Neuron (in vitro differentiated cells): ENCODE data around the gene CERCAM.

ENCODE experiments used
- H2AFZ ChIP-seq: one replicate; pipeline ENCODE4 v1.6.1; 2013; ENCODE audit warnings: low read depth, mild to moderate bottlenecking, inconsistent platforms, low read length, moderate library complexity
- H3K27me3 ChIP-seq: one replicate; pipeline ENCODE4 v1.6.1; 2013; ENCODE audit warnings: low read length; ENCODE audit not compliant: insufficient read depth
- H3K36me3 ChIP-seq: one replicate; pipeline ENCODE4 v1.6.1; 2013; ENCODE audit warnings: low read length; ENCODE audit not compliant: insufficient read depth
- H3K4me1 ChIP-seq: one replicate; pipeline ENCODE4 v1.6.1; 2013; ENCODE audit warnings: low read length; ENCODE audit not compliant: insufficient read depth
- H3K4me3 ChIP-seq: 2 replicates; pipeline ENCODE4 v1.5.1; 2013; ENCODE audit warnings: mild to moderate bottlenecking, low read length, moderate library complexity
- H3K9me3 ChIP-seq: one replicate; pipeline ENCODE4 v1.6.1; 2013; ENCODE audit warnings: low read length

CERCAM gene

DNA sequence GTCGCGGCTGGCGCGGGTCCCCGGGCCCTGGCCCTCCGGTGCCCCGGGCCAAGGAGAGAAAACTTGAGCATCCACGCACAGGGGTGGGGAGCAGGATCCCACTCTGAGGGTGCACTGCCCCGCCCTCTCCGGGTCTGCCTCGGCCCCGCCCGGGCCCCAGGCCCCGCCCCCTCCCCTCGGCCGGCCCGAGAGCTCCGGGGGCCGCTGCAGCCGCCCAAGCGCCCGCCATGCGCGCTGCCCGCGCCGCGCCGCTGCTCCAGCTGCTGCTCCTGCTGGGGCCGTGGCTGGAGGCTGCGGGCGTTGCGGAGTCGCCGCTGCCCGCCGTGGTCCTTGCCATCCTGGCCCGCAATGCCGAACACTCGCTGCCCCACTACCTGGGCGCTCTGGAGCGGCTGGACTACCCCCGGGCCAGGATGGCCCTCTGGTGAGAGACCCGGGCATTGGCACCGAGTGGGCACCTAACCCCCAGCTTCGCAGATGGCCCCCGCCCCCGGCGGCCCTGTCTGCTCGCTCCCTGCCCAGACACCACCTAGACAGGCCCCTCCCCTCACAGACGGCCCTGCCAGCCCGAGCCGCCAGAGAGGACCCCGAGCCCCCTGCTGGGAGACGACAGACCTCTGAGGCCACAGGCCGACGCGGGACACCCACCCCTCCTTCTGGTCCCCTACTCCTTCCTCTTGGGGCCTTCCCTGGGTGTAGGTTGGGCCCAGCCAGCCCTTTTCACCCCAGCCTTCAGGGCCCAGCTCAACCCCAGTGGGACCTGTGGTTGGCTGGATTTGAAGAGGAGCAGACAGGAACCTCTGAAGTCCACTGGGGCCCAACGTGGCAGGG, at the start of gene CERCAM:
Gene CERCAM, plus strand, starts transcription at position 207 of the 831 bp plus-strand sequence. Its CDS starts 21 bp downstream, at position 228.
- Histone ChIP-seq H3K36me3 (peaks cover 12% of the 10 kb centered on the region), H3K27me3 (no peaks in the 10 kb centered on the region), H3K4me3 (peak within 1 kb of the TSS; percentile 79), H2AFZ (peak within 1 kb of the TSS; percentile 97), H3K4me1 (peaks cover 20% of the 10 kb centered on the region), H3K9me3 (no peaks in the 10 kb centered on the region)

DNA sequence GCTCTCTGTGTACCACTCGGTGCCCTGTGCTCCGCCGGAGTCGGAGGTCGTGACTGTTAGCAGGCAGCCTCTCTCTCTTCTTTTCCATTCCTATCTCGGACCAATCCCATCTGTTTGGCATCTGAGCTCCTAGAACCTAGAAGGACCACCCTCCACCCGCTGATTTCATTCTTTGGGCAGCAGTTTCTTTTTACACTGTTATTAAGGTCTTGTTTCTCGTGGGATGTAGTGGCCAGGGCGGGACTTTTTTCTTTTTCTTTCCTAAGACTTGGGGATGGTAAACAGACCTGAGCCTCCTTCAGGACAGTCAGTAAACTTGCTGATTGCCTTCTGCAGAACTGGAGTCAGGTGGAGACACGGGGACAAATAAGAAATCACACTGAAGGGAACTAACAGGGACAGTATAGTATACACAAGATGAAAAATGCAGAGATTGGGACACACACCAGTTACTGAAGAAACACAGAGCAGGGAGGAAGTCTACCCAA, 49.0 kb upstream of the CERCAM start:
- H2AFZ ChIP-seq = no peak overlapping the region

GRCh38 chr9:128372188-128372641, 48.4 kb upstream of the CERCAM start:
- Histone ChIP-seq H3K27me3 (no peaks in the 10 kb centered on the region), H3K4me1 (peaks cover 18% of the 10 kb centered on the region), H2AFZ (no peak overlapping the region), H3K4me3 (peak overlapping the region; percentile 87), H3K9me3 (no peaks in the 10 kb centered on the region), H3K36me3 (peaks cover 7% of the 10 kb centered on the region)

More for the DNA sequence above, 49.0 kb upstream of the CERCAM start:
- Histone ChIP-seq H3K27me3 (no peaks in the 10 kb centered on the region), H3K4me1 (peaks cover 18% of the 10 kb centered on the region), H3K36me3 (peaks cover 7% of the 10 kb centered on the region), H3K4me3 (peak overlapping the region; percentile 87), H3K9me3 (no peaks in the 10 kb centered on the region)

GRCh38 chr9:128372784-128373183, 47.9 kb upstream of the CERCAM start:
- Histone ChIP-seq H3K27me3 (no peaks in the 10 kb centered on the region), H3K4me1 (peaks cover 18% of the 10 kb centered on the region), H3K9me3 (no peaks in the 10 kb centered on the region), H3K4me3 (peak overlapping the region; percentile 87), H2AFZ (no peak overlapping the region), H3K36me3 (peaks cover 10% of the 10 kb centered on the region)

DNA sequence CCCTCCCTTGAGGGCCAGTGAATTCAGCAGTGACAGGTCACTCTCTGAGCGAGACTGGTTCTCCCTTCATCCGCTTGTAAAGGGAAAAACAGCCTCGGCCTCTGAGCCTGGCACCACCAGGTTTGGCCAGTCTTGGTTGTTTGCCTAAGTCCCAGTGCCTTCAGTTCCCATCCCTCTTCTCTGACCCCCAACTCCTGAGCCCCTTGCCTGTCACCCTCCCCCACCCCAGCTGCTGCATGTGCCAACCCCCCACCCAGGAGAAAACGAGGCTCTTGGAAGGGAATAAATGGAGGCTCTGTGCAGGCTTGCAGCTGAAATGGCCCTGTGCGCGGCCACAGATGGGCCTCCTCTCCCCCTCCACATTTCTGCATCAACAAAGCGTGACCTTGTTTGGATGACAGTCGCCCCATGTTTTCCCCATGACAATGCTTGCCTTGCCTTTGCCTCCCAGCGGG, 46.4 kb upstream of the CERCAM start:
- Histone ChIP-seq H3K9me3 (no peaks in the 10 kb centered on the region), H3K4me1 (peaks cover 18% of the 10 kb centered on the region), H3K36me3 (peaks cover 19% of the 10 kb centered on the region), H3K4me3 (no peak overlapping the region), H3K27me3 (no peaks in the 10 kb centered on the region), H2AFZ (no peak overlapping the region)

GRCh38 chr9:128375865-128376264, 44.8 kb upstream of the CERCAM start:
- no peaks in the 10 kb centered on the region for H3K27me3 ChIP-seq
- H2AFZ ChIP-seq = no peak overlapping the region
- no peaks in the 10 kb centered on the region for H3K9me3 ChIP-seq
- H3K4me3 ChIP-seq = no peak overlapping the region
- peaks cover 13% of the 10 kb centered on the region for H3K4me1 ChIP-seq
- H3K36me3 ChIP-seq = peaks cover 22% of the 10 kb centered on the region

- peaks cover 15% of the 10 kb centered on the region for H3K36me3 ChIP-seq
- peaks cover 59% of the 10 kb centered on the region for H3K4me1 ChIP-seq
- H2AFZ ChIP-seq = no peak overlapping the region
- no peaks in the 10 kb centered on the region for H3K9me3 ChIP-seq
- no peak overlapping the region for H3K4me3 ChIP-seq
- H3K27me3 ChIP-seq = no peaks in the 10 kb centered on the region
These were observed 38.4 kb upstream of the CERCAM start for GRCh38 chr9:128382261-128382660.

DNA sequence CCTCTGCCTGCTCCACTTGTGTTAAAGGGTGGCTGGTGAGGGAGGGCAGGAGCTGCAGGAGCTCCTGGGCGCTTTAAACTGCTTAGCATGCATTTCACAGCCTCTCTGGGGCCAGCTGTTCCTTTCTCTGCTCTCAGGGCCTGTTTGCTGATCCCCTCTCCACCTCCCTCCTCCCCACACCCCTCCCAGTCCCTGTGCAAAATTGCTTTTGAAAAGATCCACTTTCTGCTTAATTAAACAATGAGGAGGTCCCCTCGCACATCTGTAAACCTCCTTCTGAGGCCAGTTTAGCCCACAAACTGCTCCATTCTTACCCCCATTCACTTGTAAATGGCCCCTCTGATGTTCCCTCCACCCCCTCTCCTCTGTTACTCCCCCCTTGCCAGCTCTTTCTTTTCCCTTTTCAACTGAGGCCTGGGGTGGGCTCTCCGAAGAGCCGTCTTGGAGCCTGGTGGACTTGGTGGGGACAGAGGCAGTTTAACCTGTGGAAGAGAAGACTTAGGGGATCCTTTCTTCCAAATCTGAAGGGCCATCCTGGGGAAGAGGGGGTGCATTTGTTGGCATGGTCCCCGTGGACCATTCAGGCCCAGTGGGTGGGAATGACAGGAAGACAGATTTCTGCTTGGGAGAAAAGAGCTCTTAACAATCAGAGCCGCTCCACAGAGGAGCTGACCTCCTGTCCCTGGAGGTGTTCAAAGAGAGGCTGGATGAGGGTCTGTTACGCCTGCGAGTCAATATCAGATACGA, 37.5 kb upstream of the CERCAM start:
- H3K4me3 ChIP-seq = no peak overlapping the region
- H3K9me3 ChIP-seq = no peaks in the 10 kb centered on the region
- no peak overlapping the region for H2AFZ ChIP-seq
- H3K36me3 ChIP-seq = peaks cover 14% of the 10 kb centered on the region
- H3K4me1 ChIP-seq = peaks cover 68% of the 10 kb centered on the region
- H3K27me3 ChIP-seq = no peaks in the 10 kb centered on the region

- H3K36me3 ChIP-seq = peaks cover 17% of the 10 kb centered on the region
- peaks cover 75% of the 10 kb centered on the region for H3K4me1 ChIP-seq
These were observed 36.9 kb upstream of the CERCAM start for GRCh38 chr9:128383791-128384190.

DNA sequence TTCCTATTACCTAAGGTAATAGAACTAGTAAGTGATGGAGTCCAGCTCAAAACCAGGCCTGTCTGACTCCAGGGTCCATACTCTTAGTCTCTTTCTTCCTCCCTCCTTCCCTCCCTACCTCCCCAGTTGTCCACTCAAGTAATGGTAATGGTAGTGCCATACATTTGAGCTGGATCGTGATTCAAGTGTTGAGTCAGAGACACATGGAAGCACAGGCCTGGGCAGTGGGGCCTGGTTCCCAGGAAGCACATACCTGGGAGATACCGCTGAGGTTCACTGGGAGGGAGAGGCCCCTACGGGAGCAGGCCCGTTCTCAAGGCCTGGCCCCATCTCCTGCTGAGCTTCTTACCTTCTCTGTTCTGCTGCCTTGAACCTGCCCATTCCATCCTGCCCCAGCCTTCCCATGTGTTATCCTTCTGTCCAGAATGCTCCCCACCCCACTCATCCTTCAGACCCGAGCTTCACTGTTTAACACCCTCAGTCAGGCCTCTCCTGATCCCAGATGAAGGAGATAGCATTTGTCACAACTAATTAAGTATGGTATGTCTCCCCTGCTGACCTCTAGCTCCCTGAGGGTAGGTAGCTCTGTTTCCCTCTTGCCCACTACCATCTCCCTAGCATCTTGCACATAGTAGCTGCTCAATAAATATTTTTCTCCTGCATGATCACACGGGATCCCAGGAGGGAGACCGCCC, 35.7 kb upstream of the CERCAM start:
- H3K36me3 ChIP-seq = peaks cover 23% of the 10 kb centered on the region
- H2AFZ ChIP-seq = no peak overlapping the region
- H3K27me3 ChIP-seq = no peaks in the 10 kb centered on the region

More at GRCh38 chr9:128383791-128384190, 36.9 kb upstream of the CERCAM start:
- no peak overlapping the region for H2AFZ ChIP-seq
- H3K9me3 ChIP-seq = no peaks in the 10 kb centered on the region
- H3K4me3 ChIP-seq = no peak overlapping the region
- no peaks in the 10 kb centered on the region for H3K27me3 ChIP-seq

GRCh38 chr9:128385496-128386460, 34.9 kb upstream of the CERCAM start:
- Histone ChIP-seq H3K4me3 (no peak overlapping the region), H3K27me3 (no peaks in the 10 kb centered on the region), H3K4me1 (peaks cover 94% of the 10 kb centered on the region), H2AFZ (no peak overlapping the region), H3K9me3 (no peaks in the 10 kb centered on the region), H3K36me3 (peaks cover 25% of the 10 kb centered on the region)

More for the DNA sequence above, 35.7 kb upstream of the CERCAM start:
- peaks cover 86% of the 10 kb centered on the region for H3K4me1 ChIP-seq
- no peaks in the 10 kb centered on the region for H3K9me3 ChIP-seq
- no peak overlapping the region for H3K4me3 ChIP-seq

- Histone ChIP-seq H3K4me1 (peaks cover 84% of the 10 kb centered on the region), H2AFZ (no peak overlapping the region), H3K9me3 (no peaks in the 10 kb centered on the region), H3K4me3 (no peak overlapping the region), H3K36me3 (peaks cover 42% of the 10 kb centered on the region), H3K27me3 (no peaks in the 10 kb centered on the region)
These were observed 32.5 kb upstream of the CERCAM start for GRCh38 chr9:128388150-128388549.
